GM12878 (cell line): ENCODE measurements around the gene ATIC. TPM values are rescaled to one million over a fixed set of nuclear protein-coding genes. Genes with fewer than 3 reads are reported as not detected.

Experiments used
- ATAC-seq: fragments of 200-7000 bp; cut with Tn5 transposase; 3 replicates; pipeline ENCODE4 v1.9.1; 2020; ENCODE audit warnings: mild to moderate bottlenecking, moderate library complexity
- BruUV-seq: library from RNA; stranded (reverse); fragments of 400-500 nt; replicated peaks from 2 replicates; lab custom pipeline; 2021; lab: Mats Ljungman, UMichigan
- CTCF ChIA-PET: fragments of 300-600 bp; sonication (Branson Sonifier 250); formaldehyde crosslinking; extraction: SDS; loops from one replicate; lab custom pipeline; 2021; ENCODE audit warnings: inconsistent platforms; lab: Yijun Ruan, JAX
- POLR2A ChIA-PET: fragments of 350-600 bp; formaldehyde crosslinking; extraction: SDS; loops from one replicate; lab custom pipeline; 2021; ENCODE audit warnings: inconsistent platforms; lab: Charles Lee
- RAD21 ChIA-PET: fragments of 300-600 bp; sonication (Branson Sonifier 250); formaldehyde crosslinking; loops from one replicate; lab custom pipeline; 2023; ENCODE audit warnings: antibody characterized with exemption; ENCODE audit not compliant: unreplicated experiment; lab: Charles Lee
- SMC1A ChIA-PET: fragments of 300-600 bp; sonication (Branson Sonifier 250); formaldehyde crosslinking; loops from one replicate; lab custom pipeline; 2023; ENCODE audit not compliant: unreplicated experiment, uncharacterized antibody; lab: Charles Lee
- DNase-seq: peaks from one replicate; pipeline ENCODE4 v3.0.0-alpha.2; 2011; ENCODE audit warnings: low read depth, low spot score
- FAIRE-seq: peaks from 3 replicates; lab custom pipeline; 2011; peaks lifted over from hg19 to GRCh38; lab: Jason Lieb, UNC
- H2AFZ ChIP-seq: 2 replicates; pipeline ENCODE4 v1.6.0; 2011; ENCODE audit warnings: low read depth, low read length, control low read depth; ENCODE audit not compliant: control insufficient read depth
- H3K27ac ChIP-seq: 2 replicates; pipeline ENCODE4 v1.5.1; 2011; ENCODE audit warnings: control low read depth; ENCODE audit not compliant: control insufficient read depth, insufficient read depth
- H3K27me3 ChIP-seq, 2 experiments: replicated peaks in 1 of 2; 2 replicates each; pipeline versions ENCODE4 v1.6.0 to v1.6.1; 2011; ENCODE audit warnings: low read length in 1 of 2; ENCODE audit not compliant: control insufficient read depth in 2 of 2, insufficient read depth in 2 of 2
- H3K36me3 ChIP-seq, 2 experiments: 2 replicates each; pipeline ENCODE4 v1.5.1; 2011; ENCODE audit warnings: low read length in 1 of 2; ENCODE audit not compliant: control insufficient read depth in 2 of 2, insufficient read depth in 2 of 2
- H3K4me1 ChIP-seq: 2 replicates; pipeline ENCODE4 v1.6.1; 2011; ENCODE audit warnings: mild to moderate bottlenecking, low read length, moderate library complexity, mixed read lengths; ENCODE audit not compliant: control insufficient read depth, insufficient read depth
- H3K4me2 ChIP-seq: 2 replicates; pipeline ENCODE4 v1.6.0; 2011; ENCODE audit warnings: control low read depth; ENCODE audit not compliant: control insufficient read depth, insufficient read depth
- H3K4me3 ChIP-seq: fragments of 200-600 bp; sonication (generic); 2 replicates; pipeline ENCODE4 v1.5.1; 2016
- H3K79me2 ChIP-seq: 2 replicates; pipeline ENCODE4 v1.6.0; 2011; ENCODE audit warnings: low read length; ENCODE audit not compliant: control insufficient read depth, insufficient read depth
- H3K9ac ChIP-seq: 2 replicates; pipeline ENCODE4 v1.8.0; 2011; ENCODE audit warnings: low read length, control low read depth, mixed read lengths; ENCODE audit not compliant: control insufficient read depth, insufficient read depth
- H3K9me3 ChIP-seq: replicated peaks from 3 replicates; pipeline ENCODE4 v1.5.1; 2011; ENCODE audit warnings: mild to moderate bottlenecking, low read length; ENCODE audit not compliant: control insufficient read depth, insufficient read depth
- H4K20me1 ChIP-seq: 2 replicates; pipeline ENCODE4 v1.6.0; 2011; ENCODE audit not compliant: control insufficient read depth, insufficient read depth
- CBFB ChIP-seq: IDR thresholded peaks from 2 replicates; pipeline ENCODE4 v1.6.1; 2016; ENCODE audit warnings: antibody characterized with exemption, low read depth
- CBX3 ChIP-seq: fragments of 200-600 bp; sonication (generic); IDR thresholded peaks from 2 replicates; pipeline ENCODE4 v1.6.1; 2016; ENCODE audit warnings: low read depth, borderline replicate concordance
- HDAC6 ChIP-seq: fragments of 200-600 bp; sonication (generic); IDR thresholded peaks from one replicate; pipeline ENCODE4 v1.8.0; 2017; ENCODE audit warnings: antibody characterized with exemption; ENCODE audit not compliant: unreplicated experiment
- IKZF2 ChIP-seq, 2 experiments: fragments of 450-650 bp; IDR thresholded peaks; 2 replicates each; pipeline ENCODE4 v1.6.1; 2017; ENCODE audit warnings: mild to moderate bottlenecking in 2 of 2, moderate library complexity in 2 of 2
- MEF2A ChIP-seq: IDR thresholded peaks from 2 replicates; pipeline ENCODE4 v1.6.1; 2011; ENCODE audit warnings: low read depth, mild to moderate bottlenecking, low read length, moderate library complexity; ENCODE audit not compliant: insufficient read depth
- POLR2A ChIP-seq: IDR thresholded peaks from 2 replicates; pipeline ENCODE4 v1.6.1; 2011; ENCODE audit warnings: low read depth, mild to moderate bottlenecking, low read length
- RAD51 ChIP-seq: fragments of 450-650 bp; IDR thresholded peaks from 2 replicates; pipeline ENCODE4 v1.6.1; 2016; ENCODE audit warnings: moderate library complexity, mild to moderate bottlenecking, inconsistent platforms
- SIX5 ChIP-seq: IDR thresholded peaks from 2 replicates; pipeline ENCODE4 v1.6.1; 2011; ENCODE audit warnings: mild to moderate bottlenecking, low read depth, low read length, moderate library complexity; ENCODE audit not compliant: severe bottlenecking
- SMARCA5 ChIP-seq: fragments of 450-650 bp; IDR thresholded peaks from 2 replicates; pipeline ENCODE4 v1.6.1; 2017; ENCODE audit warnings: mild to moderate bottlenecking
- SREBF1 ChIP-seq: IDR thresholded peaks from 2 replicates; pipeline ENCODE4 v1.6.1; 2012; ENCODE audit warnings: mild to moderate bottlenecking, low read length
- STAT3 ChIP-seq: IDR thresholded peaks from 2 replicates; pipeline ENCODE4 v1.6.1; 2011; ENCODE audit warnings: low read depth, low read length, improper control_type of control experiment
- ZNF207 ChIP-seq: fragments of 450-650 bp; IDR thresholded peaks from 2 replicates; pipeline ENCODE4 v1.6.1; 2014; ENCODE audit warnings: antibody characterized with exemption, mild to moderate bottlenecking, borderline replicate concordance
- WGBS: methylation state at CpG from one replicate; pipeline ENCODE4 v1.1.6; 2016; ENCODE audit warnings: low lambda C conversion rate; ENCODE audit not compliant: insufficient replicate concordance, insufficient coverage; ENCODE audit errors: missing lambda C conversion rate; 5-methylcytosine and 5-hydroxymethylcytosine counted together
- in situ Hi-C: fragments of 300-500 bp; cut with MboI; formaldehyde crosslinking; loops from 9 replicates; pipeline ENCODE4 v1.14.3; 2018; ENCODE audit warnings: mixed read lengths
- intact Hi-C: fragments of 100-400 bp; cut with micrococcal nuclease; formaldehyde crosslinking; loops from one replicate; pipeline ENCODE4 v1.14.2; 2022; ENCODE audit not compliant: unreplicated experiment
- polyA plus RNA-seq, 11 experiments: library from polyadenylated mRNA; depleted of rRNA in 4 of 11; unstranded in 6 of 11; stranded (reverse) in 5 of 11; fragments of >200 nt; fragmentation: Nextera tagmentation in 4 of 11; fragmentation: Illumina TruSeq in 1 of 11; extraction: Ambion mirVana in 4 of 11; extraction: Trizol in 1 of 11; gene quantifications; 1 replicate in 1 of 11; 2 replicates in 10 of 11; pipeline versions ENCODE4 v1.2.1 to v1.2.3, GENCODE V29; 2011 to 2016; ENCODE audit warnings: inconsistent platforms in 2 of 11, missing spikeins in 2 of 11, low read depth in 1 of 11
- total RNA-seq, 4 experiments: library from RNA; depleted of rRNA in 3 of 4; stranded (reverse); fragments of >200 nt in 3 of 4; fragmentation: Illumina TruSeq in 1 of 4; extraction: Trizol in 1 of 4; gene quantifications; 2 replicates each; pipeline versions ENCODE4 v1.2.1 to v1.2.3, GENCODE V29; 2013 to 2021
- TF ChIP-seq, protein P1 (sequence below): IDR thresholded peaks from 2 replicates; pipeline ENCODE4 v1.6.1; 2011; ENCODE audit warnings: borderline replicate concordance, low read depth, mild to moderate bottlenecking, moderate library complexity, mixed read lengths, low read length; ENCODE audit not compliant: insufficient read depth; ENCODE audit errors: extremely low read length
- TF ChIP-seq, protein P2 (sequence below): fragments of 450-650 bp; IDR thresholded peaks from 2 replicates; pipeline ENCODE4 v1.6.1; 2014; ENCODE audit warnings: mild to moderate bottlenecking
- TF ChIP-seq, protein P3 (sequence below): IDR thresholded peaks from 2 replicates; pipeline ENCODE4 v1.6.1; 2012; ENCODE audit warnings: mild to moderate bottlenecking, low read depth, low read length
- TF ChIP-seq, protein P4 (sequence below): IDR thresholded peaks from 2 replicates; pipeline ENCODE4 v1.6.1; 2011; ENCODE audit warnings: borderline replicate concordance, low read depth, mild to moderate bottlenecking, moderate library complexity, low read length; ENCODE audit not compliant: insufficient read depth, poor library complexity, severe bottlenecking
- TF ChIP-seq, protein P5 (sequence below): fragments of 450-650 bp; IDR thresholded peaks from 2 replicates; pipeline ENCODE4 v1.6.1; 2017; ENCODE audit warnings: borderline replicate concordance

The ATIC gene
- total and polyA plus RNA-seq, 10 of the 15 experiments (the other 5 are each of a cell fraction or from before 2014, with no cell fraction given) = 45.1 to 518 (median 306) TPM

DNA sequence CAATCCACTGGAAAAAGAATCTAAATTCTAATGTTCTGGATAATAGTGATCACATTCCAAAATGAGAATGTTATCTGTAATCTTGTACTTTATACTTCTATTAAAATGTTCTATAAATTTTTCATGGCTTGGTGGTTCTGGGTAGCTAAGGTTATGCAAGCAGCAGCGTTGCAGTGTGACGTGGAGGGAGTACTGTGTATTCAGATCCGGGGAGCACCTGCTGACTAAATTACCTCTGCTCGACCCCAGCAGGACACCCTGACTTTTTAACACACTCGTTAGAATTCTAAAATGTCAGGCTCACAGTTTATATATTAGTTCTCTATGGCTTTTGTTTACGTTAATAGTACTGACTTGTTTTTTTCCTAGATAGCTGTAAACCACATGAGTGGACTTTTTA lies 13.0 kb downstream of the ATIC start:
- Histone ChIP-seq H4K20me1 (no peaks in the 10 kb centered on the region), H3K27ac (no peak overlapping the region), H3K9ac (no peak overlapping the region), H3K27me3 (no peaks in the 10 kb centered on the region), H3K79me2 (peaks cover 34% of the 10 kb centered on the region), H3K36me3 (peaks cover 15 to 21% of the 10 kb centered on the region in 2 experiments), H3K4me3 (no peak overlapping the region), H3K9me3 (peaks cover 2% of the 10 kb centered on the region), H3K4me1 (peaks cover 4% of the 10 kb centered on the region), H3K4me2 (no peak overlapping the region), H2AFZ (no peak overlapping the region)
- SMC1A ChIA-PET = interaction anchor here (0.5 to 2.2 kb wide), 8 partner anchors 9 to 99 kb away, joined by 3 to 6 read pairs (median 4); no protein-coding TSS in a partner anchor
- ATAC-seq (no peak), FAIRE-seq (no peak), DNase-seq (no peak)
- CTCF ChIA-PET = interaction anchor here (0.8 to 1.2 kb wide), 4 partner anchors 10 to 606 kb away, joined by 3 to 5 read pairs (median 3); partner anchors contain the start of genes ATIC and BARD1
- POLR2A ChIA-PET = interaction anchor here (0.7 kb wide), 1 partner anchor 26 kb away, joined by 3 read pairs; no protein-coding TSS in a partner anchor
- BruUV-seq = no TSS peak
- RAD21 ChIA-PET = interaction anchor here (1.2 kb wide), 1 partner anchor 10 kb away, joined by 3 read pairs; no protein-coding TSS in a partner anchor
- intact Hi-C loops (no loop called here), in situ Hi-C loops (no loop called here)
- WGBS = 76% methylated on average over 6 of the region's 6 CpGs
- TF ChIP-seq, protein P1, sequence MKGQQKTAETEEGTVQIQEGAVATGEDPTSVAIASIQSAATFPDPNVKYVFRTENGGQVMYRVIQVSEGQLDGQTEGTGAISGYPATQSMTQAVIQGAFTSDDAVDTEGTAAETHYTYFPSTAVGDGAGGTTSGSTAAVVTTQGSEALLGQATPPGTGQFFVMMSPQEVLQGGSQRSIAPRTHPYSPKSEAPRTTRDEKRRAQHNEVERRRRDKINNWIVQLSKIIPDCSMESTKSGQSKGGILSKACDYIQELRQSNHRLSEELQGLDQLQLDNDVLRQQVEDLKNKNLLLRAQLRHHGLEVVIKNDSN = no peak
- TF ChIP-seq CBFB (no peak), STAT3 (no peak), IKZF2 (IDR thresholded peaks at IDR 0.05) (no peak), ZNF207 (no peak), CBX3 (no peak), SMARCA5 (no peak), RAD51 (no peak), POLR2A (no peak), SREBF1 (no peak), SIX5 (no peak), MEF2A (no peak), HDAC6 (no peak)
- TF ChIP-seq, protein P2, sequence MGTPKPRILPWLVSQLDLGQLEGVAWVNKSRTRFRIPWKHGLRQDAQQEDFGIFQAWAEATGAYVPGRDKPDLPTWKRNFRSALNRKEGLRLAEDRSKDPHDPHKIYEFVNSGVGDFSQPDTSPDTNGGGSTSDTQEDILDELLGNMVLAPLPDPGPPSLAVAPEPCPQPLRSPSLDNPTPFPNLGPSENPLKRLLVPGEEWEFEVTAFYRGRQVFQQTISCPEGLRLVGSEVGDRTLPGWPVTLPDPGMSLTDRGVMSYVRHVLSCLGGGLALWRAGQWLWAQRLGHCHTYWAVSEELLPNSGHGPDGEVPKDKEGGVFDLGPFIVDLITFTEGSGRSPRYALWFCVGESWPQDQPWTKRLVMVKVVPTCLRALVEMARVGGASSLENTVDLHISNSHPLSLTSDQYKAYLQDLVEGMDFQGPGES = no peak
- TF ChIP-seq, protein P3, sequence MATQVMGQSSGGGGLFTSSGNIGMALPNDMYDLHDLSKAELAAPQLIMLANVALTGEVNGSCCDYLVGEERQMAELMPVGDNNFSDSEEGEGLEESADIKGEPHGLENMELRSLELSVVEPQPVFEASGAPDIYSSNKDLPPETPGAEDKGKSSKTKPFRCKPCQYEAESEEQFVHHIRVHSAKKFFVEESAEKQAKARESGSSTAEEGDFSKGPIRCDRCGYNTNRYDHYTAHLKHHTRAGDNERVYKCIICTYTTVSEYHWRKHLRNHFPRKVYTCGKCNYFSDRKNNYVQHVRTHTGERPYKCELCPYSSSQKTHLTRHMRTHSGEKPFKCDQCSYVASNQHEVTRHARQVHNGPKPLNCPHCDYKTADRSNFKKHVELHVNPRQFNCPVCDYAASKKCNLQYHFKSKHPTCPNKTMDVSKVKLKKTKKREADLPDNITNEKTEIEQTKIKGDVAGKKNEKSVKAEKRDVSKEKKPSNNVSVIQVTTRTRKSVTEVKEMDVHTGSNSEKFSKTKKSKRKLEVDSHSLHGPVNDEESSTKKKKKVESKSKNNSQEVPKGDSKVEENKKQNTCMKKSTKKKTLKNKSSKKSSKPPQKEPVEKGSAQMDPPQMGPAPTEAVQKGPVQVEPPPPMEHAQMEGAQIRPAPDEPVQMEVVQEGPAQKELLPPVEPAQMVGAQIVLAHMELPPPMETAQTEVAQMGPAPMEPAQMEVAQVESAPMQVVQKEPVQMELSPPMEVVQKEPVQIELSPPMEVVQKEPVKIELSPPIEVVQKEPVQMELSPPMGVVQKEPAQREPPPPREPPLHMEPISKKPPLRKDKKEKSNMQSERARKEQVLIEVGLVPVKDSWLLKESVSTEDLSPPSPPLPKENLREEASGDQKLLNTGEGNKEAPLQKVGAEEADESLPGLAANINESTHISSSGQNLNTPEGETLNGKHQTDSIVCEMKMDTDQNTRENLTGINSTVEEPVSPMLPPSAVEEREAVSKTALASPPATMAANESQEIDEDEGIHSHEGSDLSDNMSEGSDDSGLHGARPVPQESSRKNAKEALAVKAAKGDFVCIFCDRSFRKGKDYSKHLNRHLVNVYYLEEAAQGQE = no peak
- TF ChIP-seq, protein P4, sequence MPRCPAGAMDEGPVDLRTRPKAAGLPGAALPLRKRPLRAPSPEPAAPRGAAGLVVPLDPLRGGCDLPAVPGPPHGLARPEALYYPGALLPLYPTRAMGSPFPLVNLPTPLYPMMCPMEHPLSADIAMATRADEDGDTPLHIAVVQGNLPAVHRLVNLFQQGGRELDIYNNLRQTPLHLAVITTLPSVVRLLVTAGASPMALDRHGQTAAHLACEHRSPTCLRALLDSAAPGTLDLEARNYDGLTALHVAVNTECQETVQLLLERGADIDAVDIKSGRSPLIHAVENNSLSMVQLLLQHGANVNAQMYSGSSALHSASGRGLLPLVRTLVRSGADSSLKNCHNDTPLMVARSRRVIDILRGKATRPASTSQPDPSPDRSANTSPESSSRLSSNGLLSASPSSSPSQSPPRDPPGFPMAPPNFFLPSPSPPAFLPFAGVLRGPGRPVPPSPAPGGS = no peak
- TF ChIP-seq, protein P5, sequence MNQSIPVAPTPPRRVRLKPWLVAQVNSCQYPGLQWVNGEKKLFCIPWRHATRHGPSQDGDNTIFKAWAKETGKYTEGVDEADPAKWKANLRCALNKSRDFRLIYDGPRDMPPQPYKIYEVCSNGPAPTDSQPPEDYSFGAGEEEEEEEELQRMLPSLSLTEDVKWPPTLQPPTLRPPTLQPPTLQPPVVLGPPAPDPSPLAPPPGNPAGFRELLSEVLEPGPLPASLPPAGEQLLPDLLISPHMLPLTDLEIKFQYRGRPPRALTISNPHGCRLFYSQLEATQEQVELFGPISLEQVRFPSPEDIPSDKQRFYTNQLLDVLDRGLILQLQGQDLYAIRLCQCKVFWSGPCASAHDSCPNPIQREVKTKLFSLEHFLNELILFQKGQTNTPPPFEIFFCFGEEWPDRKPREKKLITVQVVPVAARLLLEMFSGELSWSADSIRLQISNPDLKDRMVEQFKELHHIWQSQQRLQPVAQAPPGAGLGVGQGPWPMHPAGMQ = no peak
